ENCODE measurements around the gene HLA-DPA1.
"Not testable (repeated sequence)": the region's sequence is repeated elsewhere in the genome, so short reads cannot be mapped to it uniquely, and the experiment has no call there.

The HLA-DPA1 gene

GRCh38 chr6:33073431-33073871, at the start of gene HLA-DPA1:
Gene HLA-DPA1 (minus strand): TSS chr6:33073649.
- DNase-seq = peak; percentile 47

- no peak for DNase-seq
Measured at GRCh38 chr6:33123181-33123580, 49.7 kb upstream of the HLA-DPA1 start.

GRCh38 chr6:33120001-33120400, 46.6 kb upstream of the HLA-DPA1 start:
- DNase-seq = no peak

DNA sequence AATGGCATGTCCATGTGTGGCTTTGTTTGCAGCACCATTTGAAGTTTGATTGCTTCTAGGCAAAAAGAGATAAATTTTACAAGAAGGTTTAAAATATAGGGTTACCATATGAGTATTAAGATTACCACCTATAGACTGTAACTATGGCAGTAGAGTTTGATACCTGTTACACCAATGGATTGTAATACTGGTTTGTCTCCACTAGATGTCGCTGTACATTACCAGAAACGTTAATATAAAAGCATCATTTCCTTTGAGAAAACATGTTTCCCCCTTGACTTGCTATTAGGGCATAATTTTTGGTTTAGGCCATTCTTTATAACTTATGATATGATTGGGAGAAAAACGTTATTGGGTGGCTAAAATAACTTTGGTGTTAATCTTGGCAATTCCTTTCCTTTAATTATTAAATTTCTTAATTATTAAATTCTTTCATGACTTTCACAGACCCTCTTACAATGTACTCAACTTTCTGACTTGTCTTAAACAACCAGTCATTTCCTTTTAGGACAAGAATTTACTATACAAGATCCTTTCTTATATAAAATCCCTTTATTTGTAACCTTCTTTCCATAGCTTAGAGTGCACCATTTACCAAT, 45.2 kb upstream of the HLA-DPA1 start:
- DNase-seq = peak; percentile 23

DNA sequence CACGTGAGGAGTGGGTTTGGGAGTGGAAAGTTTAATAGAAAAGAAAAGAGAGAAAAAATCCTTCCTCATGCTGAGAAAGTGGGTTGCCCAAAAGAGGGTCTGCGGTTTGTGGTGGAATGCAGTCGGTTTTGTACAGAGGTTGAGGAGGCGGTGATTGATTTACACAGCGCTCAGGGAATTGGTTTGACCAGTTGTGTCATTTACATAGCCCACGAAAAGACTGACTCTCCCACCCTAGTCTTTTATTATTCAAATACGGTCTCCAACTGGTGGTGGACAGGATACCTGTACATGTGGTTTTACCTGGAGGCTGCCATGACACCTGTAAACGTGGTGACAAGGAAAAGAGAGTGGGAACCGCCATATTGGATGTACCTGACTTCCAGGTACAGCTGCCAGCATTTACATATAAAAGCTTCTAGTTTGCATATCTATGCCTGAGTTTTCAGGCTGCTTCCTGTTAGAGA, 44.4 kb upstream of the HLA-DPA1 start:
- DNase-seq = no peak

- DNase-seq = no peak
Measured at GRCh38 chr6:33116841-33117711, 43.6 kb upstream of the HLA-DPA1 start.

DNA sequence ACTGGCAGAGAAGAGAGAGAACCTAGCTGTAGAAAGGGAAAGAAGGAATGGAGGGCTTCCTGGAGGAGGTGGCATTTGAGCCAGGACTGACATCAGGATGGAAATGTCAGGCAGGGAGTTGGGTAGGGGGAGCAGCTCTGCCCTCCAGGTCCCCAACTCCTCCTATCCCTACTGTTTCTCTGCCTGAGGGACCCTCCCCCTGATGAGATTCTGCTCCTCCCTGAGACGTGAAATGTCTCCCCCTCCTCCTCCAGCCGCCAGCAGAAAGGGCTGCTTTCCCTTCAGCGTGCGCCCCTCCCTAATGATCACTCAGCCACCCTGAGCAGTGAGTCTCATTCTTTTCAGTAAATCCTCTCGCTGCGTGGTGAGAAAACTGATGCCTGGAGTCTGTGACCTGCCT, 43.0 kb upstream of the HLA-DPA1 start:
- no peak for DNase-seq

DNA sequence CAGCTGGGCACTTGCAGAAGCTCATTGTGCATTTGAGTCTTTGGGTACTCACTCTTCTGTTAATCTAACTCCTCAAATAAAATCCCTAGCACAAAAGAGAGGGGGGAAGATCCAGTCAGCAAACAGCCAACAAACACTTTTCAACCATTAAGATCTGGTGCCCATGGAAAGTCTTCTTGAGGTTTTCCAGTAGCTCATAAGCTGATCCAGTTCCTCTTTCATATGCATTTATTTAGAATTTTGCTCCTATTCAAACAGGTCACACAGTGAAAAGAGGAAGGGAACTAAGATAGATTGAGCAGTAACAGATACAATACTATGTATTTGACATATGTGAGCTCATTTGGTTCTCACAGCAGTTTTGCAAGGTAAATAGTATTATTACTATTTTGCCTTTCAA, 41.0 kb upstream of the HLA-DPA1 start:
- DNase-seq = no peak

GRCh38 chr6:33113755-33114154, 40.3 kb upstream of the HLA-DPA1 start:
- no peak for DNase-seq

- peak; percentile 27 for DNase-seq
Measured at GRCh38 chr6:33112148-33112547, 38.7 kb upstream of the HLA-DPA1 start.

- no peak for DNase-seq
Measured at GRCh38 chr6:33108307-33108706, 34.9 kb upstream of the HLA-DPA1 start.

- no peak for DNase-seq
Measured at GRCh38 chr6:33107641-33108040, 34.2 kb upstream of the HLA-DPA1 start.

DNA sequence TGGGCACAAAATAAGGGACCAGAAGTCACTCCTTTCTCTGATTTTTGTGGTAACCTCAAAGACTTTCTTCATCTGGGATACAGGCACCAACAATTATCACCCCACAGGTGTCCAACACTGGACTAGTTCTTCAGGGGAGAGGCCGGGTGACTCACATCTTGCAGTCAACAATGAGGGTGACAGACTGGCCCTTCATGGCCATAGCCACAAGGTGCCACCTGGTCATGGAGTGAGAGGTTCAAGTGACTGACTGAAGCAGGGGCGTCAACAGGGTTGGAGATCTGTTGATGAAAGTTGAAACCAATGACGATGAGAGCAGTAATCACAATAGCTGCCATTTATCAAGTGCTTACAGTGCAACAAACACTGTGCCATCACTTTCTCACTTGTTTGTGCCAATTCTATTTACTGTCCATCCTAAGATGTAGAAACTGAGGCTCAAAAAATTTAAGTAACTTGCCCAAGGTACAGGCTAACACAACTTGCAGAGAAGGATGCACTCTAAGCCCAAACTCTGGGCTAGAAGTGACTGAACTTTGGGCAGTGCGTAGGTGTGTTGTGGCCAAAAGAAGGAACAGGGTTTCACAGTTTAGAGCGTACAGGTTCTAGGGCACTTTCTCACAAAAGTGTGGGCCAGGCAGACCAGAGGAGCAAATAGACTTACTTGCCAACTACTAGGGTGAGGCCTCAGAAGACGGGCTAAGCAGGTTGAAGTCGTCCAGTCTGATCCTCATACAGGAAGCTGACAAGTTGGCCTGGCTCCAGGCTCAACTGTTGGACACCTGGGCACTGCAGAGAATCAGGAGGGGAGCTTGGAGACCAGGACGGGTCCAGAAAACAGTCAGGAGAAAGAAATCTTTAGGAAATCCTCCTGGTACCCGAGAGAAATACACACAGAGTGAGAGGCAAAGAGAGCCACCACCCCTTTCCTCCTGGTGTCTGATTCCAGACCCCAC, 32.7 kb upstream of the HLA-DPA1 start:
- DNase-seq = no peak

- no peak for DNase-seq
Measured at GRCh38 chr6:33105386-33105785, 31.9 kb upstream of the HLA-DPA1 start.

GRCh38 chr6:33104887-33105286, 31.4 kb upstream of the HLA-DPA1 start:
- no peak for DNase-seq

DNA sequence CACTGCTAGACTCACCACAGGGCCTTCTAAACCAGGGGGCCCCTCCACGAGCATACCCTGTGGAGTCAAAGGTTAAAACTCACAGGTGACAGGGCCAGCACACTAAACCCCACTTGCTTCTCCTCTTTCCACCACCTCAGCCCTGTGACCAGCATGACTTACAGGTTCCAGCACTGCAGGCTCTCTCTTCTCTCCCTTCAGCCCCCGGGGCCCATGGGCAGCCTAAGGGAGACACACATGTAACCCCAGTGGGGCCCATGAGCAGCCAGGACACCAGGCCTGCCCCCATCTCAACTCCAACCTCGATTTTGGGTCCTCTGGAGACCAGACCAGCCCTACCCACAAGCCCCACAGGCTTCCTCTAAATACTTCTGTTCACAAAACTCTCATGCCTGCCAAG, 30.3 kb upstream of the HLA-DPA1 start:
- no peak for DNase-seq

GRCh38 chr6:33101121-33101737, 27.8 kb upstream of the HLA-DPA1 start:
- DNase-seq = not testable (repeated sequence)

DNA sequence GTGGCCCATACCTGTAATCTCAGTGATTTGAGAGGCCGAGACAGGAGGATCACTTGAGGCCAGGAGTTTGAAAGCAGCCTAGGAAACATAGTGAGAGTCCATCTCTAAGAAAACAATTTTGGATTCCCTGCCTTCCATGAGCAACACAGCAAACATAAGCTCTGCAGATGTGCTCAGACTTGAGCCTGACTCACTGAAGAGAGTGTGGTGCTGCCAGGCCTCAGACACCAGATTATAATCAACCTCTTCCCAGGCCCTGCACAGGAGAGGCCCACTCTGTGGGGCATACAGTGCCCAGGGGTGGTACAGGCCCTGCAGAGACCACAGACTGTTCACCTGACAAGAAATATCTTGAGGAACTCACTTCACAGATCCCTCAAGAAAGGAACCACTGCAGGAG, 22.2 kb upstream of the HLA-DPA1 start:
- no peak for DNase-seq

DNA sequence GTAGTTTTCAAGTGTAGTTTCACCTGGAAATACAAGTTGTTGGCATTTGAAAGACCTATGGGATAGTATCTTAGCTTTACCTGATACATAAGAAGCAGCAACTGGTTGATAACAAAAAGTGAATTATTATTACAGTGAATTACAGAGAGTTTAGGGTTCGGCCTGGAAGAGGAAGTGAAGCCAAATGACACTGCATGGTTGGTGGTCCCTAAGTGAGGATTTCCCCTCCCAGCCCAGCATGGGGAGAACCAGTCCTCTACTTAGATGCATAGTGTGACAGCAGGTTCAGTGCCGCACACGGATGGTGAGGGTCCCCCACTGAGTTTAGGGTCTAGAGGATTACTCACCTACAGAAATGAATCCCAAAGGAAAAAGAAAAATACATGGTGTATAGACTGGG, 20.4 kb upstream of the HLA-DPA1 start:
- DNase-seq = no peak

- DNase-seq = no peak
Measured at GRCh38 chr6:33092385-33092784, 18.9 kb upstream of the HLA-DPA1 start.

DNA sequence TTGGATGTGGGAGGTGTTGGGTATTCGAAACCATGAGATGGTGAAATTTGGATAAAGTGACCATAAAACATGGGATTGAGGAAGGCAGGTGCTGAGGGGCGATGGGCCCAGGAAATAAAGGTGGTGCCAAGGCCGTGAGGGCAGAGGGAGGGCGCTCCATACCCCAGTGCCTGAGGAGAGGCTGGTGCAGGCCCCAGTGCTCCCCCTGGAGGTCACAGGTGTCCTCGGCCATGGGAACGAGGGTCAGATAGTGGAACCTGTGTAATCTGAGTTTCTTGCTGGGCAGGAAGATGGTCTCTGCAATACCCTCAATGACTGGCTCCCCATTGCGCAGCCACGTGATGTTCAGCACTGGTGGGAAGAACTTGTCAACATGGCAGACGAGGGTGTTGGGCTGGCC, 18.5 kb upstream of the HLA-DPA1 start:
- DNase-seq = peak; percentile 61

GRCh38 chr6:33088931-33089620, 15.6 kb upstream of the HLA-DPA1 start:
- DNase-seq = no peak
